Testis (tissue), 2 donors: ENCODE measurements around the gene FBXO36.

Source experiments
- CTCF ChIP-seq, 3 experiments: fragments of 450-650 bp in 2 of 3; fragments of 200-600 bp in 1 of 3; sonication (generic) in 1 of 3; IDR thresholded peaks; one replicate each; pipeline ENCODE4 v1.5.1; 2016 to 2019; ENCODE audit warnings: antibody characterized with exemption in 3 of 3, mild to moderate bottlenecking in 2 of 3, moderate library complexity in 1 of 3
- POLR2A ChIP-seq: fragments of 450-650 bp; IDR thresholded peaks from one replicate; pipeline ENCODE4 v1.6.1; 2017; ENCODE audit warnings: antibody characterized with exemption, mild to moderate bottlenecking, moderate library complexity

DNA sequence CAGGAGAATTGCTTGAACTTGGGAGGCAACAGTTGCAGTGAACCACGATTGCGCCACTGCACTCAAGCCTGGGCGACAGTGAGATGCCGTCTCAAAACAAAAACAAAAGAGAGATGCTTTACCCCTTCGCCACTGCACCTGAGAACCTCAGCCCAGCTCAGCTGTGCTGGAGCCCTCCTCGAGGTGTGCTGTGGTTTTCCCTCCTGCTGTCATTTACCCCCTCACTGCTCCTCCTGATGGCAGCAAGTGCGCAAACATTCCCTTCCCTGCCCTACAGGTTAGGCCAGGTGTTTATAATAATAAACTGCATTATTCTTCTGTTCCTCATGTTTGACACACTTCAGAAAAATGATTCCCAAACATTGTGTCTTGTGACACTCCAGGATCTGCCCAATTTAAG lies 8.4 kb downstream of the FBXO36 start:
- no peak for TF ChIP-seq CTCF (IDR thresholded peaks at IDR 0.05)
- no peak for TF ChIP-seq POLR2A
